T-cell (primary cell): ENCODE results near the gene GNG14. TPM values are rescaled to one million over a fixed set of nuclear protein-coding genes. Genes with fewer than 3 reads are reported as not detected.
"Not testable (repeated sequence)": the region's sequence is repeated elsewhere in the genome, so short reads cannot be mapped to it uniquely, and the experiment has no call there.

Experiments
- ATAC-seq, 4 experiments: fragments of 200-7000 bp in 3 of 4; fragments of 150-1000 bp in 1 of 4; cut with Tn5 transposase; replicated peaks in 1 of 4; 1 replicate in 3 of 4; 2 replicates in 1 of 4; pipeline ENCODE4 v1.10.0; 2021; ENCODE audit warnings: moderate library complexity in 3 of 4, mild to moderate bottlenecking in 2 of 4, moderate number of reproducible peaks in 1 of 4
- CTCF ChIA-PET, 2 donors: fragments of 300-600 bp; sonication (Branson Sonifier 250); formaldehyde crosslinking; loops; one replicate each; lab custom pipeline; 2022; ENCODE audit warnings: antibody characterized with exemption in 2 of 2; lab: Charles Lee
- POLR2A ChIA-PET, 2 donors: fragments of 300-600 bp; sonication (Branson Sonifier 250); formaldehyde crosslinking; loops; one replicate each; lab custom pipeline; 2022; ENCODE audit warnings: antibody characterized with exemption in 2 of 2; lab: Charles Lee
- DNase-seq, 35 experiments: peaks; one replicate each; pipeline versions ENCODE4 v3.0.0 to v3.0.0-alpha.2; 2013 to 2023
- H3K27ac ChIP-seq: one replicate; pipeline ENCODE4 v1.5.1; 2013; ENCODE audit warnings: low read length
- H3K27me3 ChIP-seq, 2 experiments: replicated peaks in 1 of 2; 1 replicate in 1 of 2; 2 replicates in 1 of 2; pipeline versions ENCODE4 v1.6.1 to v1.7.0; 2013; ENCODE audit warnings: low read length in 1 of 2, mixed read lengths in 1 of 2; ENCODE audit not compliant: control insufficient read depth in 2 of 2, insufficient read depth in 2 of 2; ENCODE audit errors: extremely low read depth in 1 of 2
- H3K36me3 ChIP-seq, 2 donors: 1 replicate in 1 of 2; 2 replicates in 1 of 2; pipeline versions ENCODE4 v1.6.1 to v1.7.0; 2013; ENCODE audit warnings: low read length in 1 of 2; ENCODE audit not compliant: control insufficient read depth in 2 of 2, insufficient read depth in 1 of 2; ENCODE audit errors: extremely low read depth in 1 of 2
- H3K4me1 ChIP-seq, 2 experiments: 1 replicate in 1 of 2; 2 replicates in 1 of 2; pipeline versions ENCODE4 v1.6.1 to v1.7.0; 2013; ENCODE audit warnings: low read length in 2 of 2, mixed read lengths in 1 of 2; ENCODE audit not compliant: insufficient read depth in 2 of 2, control insufficient read depth in 1 of 2; ENCODE audit errors: extremely low read depth in 1 of 2
- H3K4me3 ChIP-seq, 2 donors: 1 replicate in 1 of 2; 2 replicates in 1 of 2; pipeline versions ENCODE4 v1.5.1 to v1.7.0; 2013; ENCODE audit warnings: mild to moderate bottlenecking in 2 of 2, low read length in 1 of 2, moderate library complexity in 1 of 2; ENCODE audit not compliant: control insufficient read depth in 1 of 2; ENCODE audit errors: extremely low read depth in 1 of 2
- H3K9me3 ChIP-seq: 2 replicates; pipeline ENCODE4 v1.7.0; 2013
- H3K27ac Mint-ChIP-seq, 2 donors: one replicate each; pipeline ENCODE4 v1.8.0; 2020 to 2021; ENCODE audit warnings: mild to moderate bottlenecking in 2 of 2, mixed read lengths in 2 of 2
- H3K27me3 Mint-ChIP-seq, 2 donors: one replicate each; pipeline ENCODE4 v1.8.0; 2021 to 2022; ENCODE audit warnings: mixed read lengths in 2 of 2
- H3K36me3 Mint-ChIP-seq: one replicate; pipeline ENCODE4 v1.8.0; 2021; ENCODE audit warnings: mixed read lengths
- H3K4me1 Mint-ChIP-seq, 3 donors: one replicate each; pipeline ENCODE4 v1.8.0; 2020 to 2022; ENCODE audit warnings: mixed read lengths in 3 of 3, mild to moderate bottlenecking in 1 of 3
- H3K4me3 Mint-ChIP-seq, 3 donors: one replicate each; pipeline ENCODE4 v1.8.0; 2020 to 2022; ENCODE audit warnings: mild to moderate bottlenecking in 3 of 3, mixed read lengths in 3 of 3, moderate library complexity in 3 of 3
- H3K9me3 Mint-ChIP-seq, 3 donors: one replicate each; pipeline ENCODE4 v1.8.0; 2020 to 2022; ENCODE audit warnings: mixed read lengths in 3 of 3
- WGBS: methylation state at CpG from one replicate; pipeline ENCODE4 v1.1.5; 2013; ENCODE audit warnings: missing lambda C conversion rate; ENCODE audit not compliant: insufficient coverage; 5-methylcytosine and 5-hydroxymethylcytosine counted together
- total RNA-seq, 35 experiments: library from RNA in 6 of 35; stranded (reverse) in 6 of 35; fragments of 120-200 nt in 1 of 35; gene quantifications; one replicate each; pipeline versions ENCODE4 v1.2.1 to v1.2.4 and lab custom pipeline; 2013 to 2026

GNG14 gene
- total RNA-seq, 5 donors from 2014 or later (not counting 1 experiment from before 2014, with no cell fraction given), result not detected

DNA sequence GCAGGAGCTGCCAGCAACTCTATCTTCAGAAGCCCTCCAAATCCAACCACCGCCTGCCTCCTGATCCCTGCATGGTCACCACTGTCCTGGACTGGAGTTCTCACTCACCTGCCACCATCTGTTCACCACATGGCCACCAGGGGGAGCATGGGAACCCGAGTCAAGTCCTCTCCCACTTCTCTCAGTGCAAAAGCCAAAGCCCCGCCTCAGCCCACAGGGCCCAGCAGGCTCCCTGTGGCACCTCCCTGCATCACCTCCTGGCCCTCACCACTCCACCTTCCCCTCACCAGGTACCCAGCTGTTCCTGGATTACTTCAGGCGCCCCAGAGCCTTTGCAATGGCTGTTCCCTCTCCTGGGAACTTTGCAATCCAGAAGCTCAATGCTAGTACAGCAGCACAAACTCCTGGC, 11.4 kb upstream of the GNG14 start:
- ChIA-PET POLR2A (no interaction called here), CTCF (interaction anchor here (0.6 to 1.1 kb wide), 3 partner anchors 57 to 121 kb away, joined by 3 to 5 read pairs (median 3); no protein-coding TSS in a partner anchor)
- no peak overlapping the region for H3K27ac ChIP-seq
- H3K36me3 ChIP-seq, result peaks cover 29 to 70% of the 10 kb centered on the region in 2 donors
- peak in 34 of 35 experiments; percentile 54 to 88 (median 75) for DNase-seq
- peak overlapping the region in 1 of 2 donors; percentile 79 for H3K27ac Mint-ChIP-seq
- ATAC-seq, result peak; percentile 17 to 59 (median 52)
- peaks cover 33% of the 10 kb centered on the region for H3K36me3 Mint-ChIP-seq
- H3K9me3 Mint-ChIP-seq, result no peaks in the 10 kb centered on the region
- no peak overlapping the region for H3K4me3 ChIP-seq
- peaks cover 0 to 34% of the 10 kb centered on the region in 2 experiments for H3K4me1 ChIP-seq
- peaks cover 35 to 40% (median 36%) of the 10 kb centered on the region in 3 donors for H3K4me1 Mint-ChIP-seq
- WGBS, result 25% methylated on average over 4 of the region's 4 CpGs
- no peaks in the 10 kb centered on the region for H3K27me3 ChIP-seq
- H3K4me3 Mint-ChIP-seq, result no peak overlapping the region
- no peaks in the 10 kb centered on the region for H3K9me3 ChIP-seq
- no peaks in the 10 kb centered on the region for H3K27me3 Mint-ChIP-seq

DNA sequence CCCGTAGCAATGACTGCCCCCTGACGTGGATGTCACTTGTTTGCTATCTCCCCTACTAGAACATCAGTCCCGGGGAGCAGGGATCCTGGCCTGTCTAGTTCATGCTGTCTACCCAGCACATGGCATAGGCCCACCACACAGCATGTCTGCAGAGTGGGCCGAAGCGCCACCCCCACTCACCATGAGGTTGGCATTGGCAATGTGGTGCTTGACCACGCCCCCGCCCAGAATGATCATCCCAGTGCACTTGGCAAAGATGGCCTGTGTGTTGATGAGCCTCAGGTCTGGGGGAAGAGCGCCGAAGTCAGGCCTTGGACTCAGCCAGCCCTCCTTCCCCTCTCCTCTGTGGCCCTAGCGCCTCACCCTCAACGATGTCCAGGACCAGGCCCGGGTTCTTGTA, 10.9 kb upstream of the GNG14 start:
- H3K9me3 Mint-ChIP-seq, result no peaks in the 10 kb centered on the region
- Histone ChIP-seq H3K4me3 (no peak overlapping the region), H3K27ac (no peak overlapping the region), H3K9me3 (no peaks in the 10 kb centered on the region), H3K27me3 (no peaks in the 10 kb centered on the region), H3K4me1 (peaks cover 0 to 33% of the 10 kb centered on the region in 2 experiments), H3K36me3 (peaks cover 29 to 70% of the 10 kb centered on the region in 2 donors)
- no peaks in the 10 kb centered on the region for H3K27me3 Mint-ChIP-seq
- ChIA-PET CTCF (interaction anchor here (0.5 to 1.1 kb wide), 4 partner anchors 28 to 120 kb away, joined by 3 to 5 read pairs (median 3); no protein-coding TSS in a partner anchor), POLR2A (no interaction called here)
- no peak overlapping the region for H3K27ac Mint-ChIP-seq
- no peak for DNase-seq
- no peak for ATAC-seq
- H3K4me3 Mint-ChIP-seq, result no peak overlapping the region
- peaks cover 32 to 40% (median 34%) of the 10 kb centered on the region in 3 donors for H3K4me1 Mint-ChIP-seq
- 89% methylated on average over 3 of the region's 12 CpGs for WGBS
- H3K36me3 Mint-ChIP-seq, result peaks cover 33% of the 10 kb centered on the region

DNA sequence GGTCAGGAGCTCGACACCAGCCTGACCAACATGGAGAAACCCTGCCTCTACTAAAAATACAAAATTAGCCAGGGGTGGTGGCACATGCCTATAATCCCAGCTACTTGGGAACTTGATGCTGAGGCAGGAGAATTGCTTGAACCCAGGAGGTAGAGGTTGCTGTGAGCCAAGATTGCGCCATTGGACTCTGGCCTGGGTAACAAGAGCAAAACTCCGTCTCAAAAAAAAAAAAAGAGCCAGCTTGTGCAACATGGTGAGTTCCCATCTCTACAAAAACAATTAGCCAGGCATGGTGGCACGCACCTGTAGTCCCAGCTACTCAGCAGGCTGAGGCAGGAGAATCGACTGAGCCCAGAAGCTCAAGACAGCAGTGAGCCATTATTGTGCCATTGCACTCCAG, 9.8 kb upstream of the GNG14 start:
- POLR2A ChIA-PET, result interaction anchor here (0.5 to 1.3 kb wide), 8 partner anchors 19 to 795 kb away, joined by 3 to 8 read pairs (median 4); partner anchors contain the start of gene FBXW9 (in 1 of the 2)
- not testable (repeated sequence) for H3K9me3 Mint-ChIP-seq, ATAC-seq, H3K27ac ChIP-seq, DNase-seq, H3K27me3 ChIP-seq, H3K4me3 Mint-ChIP-seq, H3K27ac Mint-ChIP-seq, H3K27me3 Mint-ChIP-seq, H3K4me3 ChIP-seq, H3K9me3 ChIP-seq
- CTCF ChIA-PET, result interaction anchor here (0.5 to 1.0 kb wide), 10 partner anchors 22 to 595 kb away, joined by 3 to 8 read pairs (median 4); partner anchors contain the start of gene ZNF563 (in 1 of the 2)
- peaks cover 28 to 64% of the 10 kb centered on the region in 2 donors for H3K36me3 ChIP-seq
- WGBS, result 96% methylated on average over 3 of the region's 5 CpGs
- peaks cover 0 to 40% of the 10 kb centered on the region in 2 experiments for H3K4me1 ChIP-seq
- H3K4me1 Mint-ChIP-seq, result peaks cover 30 to 35% (median 32%) of the 10 kb centered on the region in 3 donors
- H3K36me3 Mint-ChIP-seq, result peaks cover 33% of the 10 kb centered on the region

DNA sequence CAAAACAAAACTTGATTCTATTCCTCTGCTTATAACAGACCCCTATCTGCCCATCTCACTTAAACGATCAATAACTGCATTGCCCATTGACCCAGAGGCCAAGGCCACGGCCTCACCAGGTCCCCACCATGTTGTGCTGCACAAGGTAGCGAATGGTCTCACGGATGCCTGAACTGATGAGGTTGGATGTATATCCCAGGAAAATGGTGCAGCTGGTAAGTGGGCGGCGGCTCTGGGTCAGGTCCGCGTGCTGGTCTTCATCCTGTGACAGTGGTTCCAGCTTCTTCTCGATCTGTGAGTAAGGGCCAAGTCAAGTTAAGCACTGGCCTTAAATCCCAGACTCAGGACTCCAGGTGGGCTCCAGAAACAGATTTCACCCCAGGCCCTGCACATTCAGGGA, 7.8 kb upstream of the GNG14 start:
- Mint-ChIP-seq H3K4me1 (peaks cover 30% of the 10 kb centered on the region in 3 donors), H3K9me3 (no peaks in the 10 kb centered on the region), H3K27ac (peak overlapping the region; percentile 15 to 52), H3K27me3 (no peaks in the 10 kb centered on the region), H3K4me3 (peak overlapping the region; percentile 55 to 98 (median 88)), H3K36me3 (peaks cover 27% of the 10 kb centered on the region)
- no peak for DNase-seq
- no peak overlapping the region for H3K27ac ChIP-seq
- H3K4me1 ChIP-seq, result peaks cover 0 to 40% of the 10 kb centered on the region in 2 experiments
- ATAC-seq, result no peak
- 98% methylated on average over 6 of the region's 9 CpGs for WGBS
- no peaks in the 10 kb centered on the region for H3K27me3 ChIP-seq
- ChIA-PET CTCF (interaction anchor here (0.6 to 0.7 kb wide), 4 partner anchors 14 to 171 kb away, joined by 3 to 5 read pairs (median 4); no protein-coding TSS in a partner anchor), POLR2A (no interaction called here)
- peaks cover 26 to 51% of the 10 kb centered on the region in 2 donors for H3K36me3 ChIP-seq
- H3K9me3 ChIP-seq, result no peaks in the 10 kb centered on the region
- no peak overlapping the region for H3K4me3 ChIP-seq

DNA sequence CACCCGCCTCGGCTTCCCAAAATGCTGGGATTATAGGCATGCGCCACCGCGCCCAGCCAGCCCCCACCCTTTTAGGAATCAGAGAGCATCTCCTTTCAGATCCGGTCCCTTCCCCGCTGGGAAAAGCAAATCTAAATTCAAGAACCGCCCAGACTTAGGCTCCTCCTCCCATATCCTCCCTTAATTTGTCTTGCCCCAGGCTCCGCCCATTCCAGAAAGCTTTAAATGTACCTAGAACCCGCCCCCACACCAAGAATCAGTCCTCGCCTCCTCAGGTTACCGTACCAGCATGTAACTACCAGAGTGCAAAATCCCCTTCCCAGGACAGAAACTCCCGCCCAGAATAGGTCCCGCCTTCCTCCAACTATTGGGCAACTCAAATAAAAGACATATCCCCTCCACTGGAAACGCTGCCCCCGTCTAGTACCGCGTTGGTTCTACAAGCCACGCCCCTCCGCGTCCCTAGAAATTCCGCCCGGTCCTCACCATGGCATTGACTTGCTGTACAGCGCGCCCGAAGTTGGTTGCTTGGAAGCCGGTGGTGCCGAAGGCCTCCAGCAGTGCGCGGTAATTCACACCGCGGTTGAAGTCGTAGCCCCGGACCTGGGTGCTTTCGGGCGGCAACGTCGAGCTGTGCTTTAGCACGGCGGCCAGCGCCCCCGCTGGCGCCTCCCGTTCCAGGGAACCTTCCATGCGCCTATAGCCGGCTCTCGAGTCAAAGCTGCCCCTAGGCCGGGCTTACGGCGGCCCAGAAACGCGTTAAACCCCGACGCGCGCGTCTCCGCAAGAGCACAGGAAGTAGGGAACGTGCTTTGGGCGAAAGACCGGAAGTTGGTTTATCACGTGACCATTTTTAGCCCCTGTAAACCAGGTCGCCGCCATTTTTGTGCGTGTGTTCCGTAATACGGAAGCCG, 6.5 kb upstream of the GNG14 start, which contains the start of gene DHPS:
DHPS (minus strand) TSS at position 807 of the 914 bp plus-strand sequence; CDS start at position 693, 114 bp downstream.
- peak within 1 kb of the TSS; percentile 88 to 98 (median 92) for H3K4me3 Mint-ChIP-seq
- no peaks in the 10 kb centered on the region for H3K27me3 ChIP-seq

DNA sequence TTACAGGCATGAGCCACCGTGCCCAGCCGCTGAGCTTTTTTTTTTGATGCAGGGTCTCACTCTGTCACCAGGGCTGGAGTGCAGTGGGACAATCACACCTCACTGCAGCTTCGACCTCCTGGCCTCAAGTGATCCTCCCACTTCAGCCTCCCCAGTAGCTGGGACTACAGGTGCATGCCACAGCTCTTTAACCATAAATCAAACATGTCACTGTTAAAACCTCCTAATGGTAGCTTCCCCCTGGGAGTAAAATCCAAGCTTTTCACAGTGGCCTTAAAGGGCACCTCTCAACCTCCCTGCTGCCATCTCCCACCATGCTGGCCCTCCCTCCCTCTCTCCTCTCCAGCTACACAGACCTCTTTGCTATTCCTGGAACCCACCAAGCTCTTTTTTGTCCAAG, 2.0 kb upstream of the GNG14 start:
- no peak for ATAC-seq
- Mint-ChIP-seq H3K27me3 (no peaks in the 10 kb centered on the region), H3K4me3 (no peak overlapping the region), H3K9me3 (no peaks in the 10 kb centered on the region), H3K4me1 (peaks cover 6 to 9% (median 6%) of the 10 kb centered on the region in 3 donors), H3K36me3 (peaks cover 4% of the 10 kb centered on the region), H3K27ac (no peak overlapping the region)
- Histone ChIP-seq H3K27me3 (no peaks in the 10 kb centered on the region), H3K4me1 (peaks cover 0 to 15% of the 10 kb centered on the region in 2 experiments), H3K4me3 (no peak overlapping the region), H3K9me3 (no peaks in the 10 kb centered on the region), H3K27ac (no peak overlapping the region), H3K36me3 (no peaks in the 10 kb centered on the region)
- 90% methylated on average over 2 of the region's 3 CpGs for WGBS
- ChIA-PET CTCF (no interaction called here), POLR2A (interaction anchor here in 1 of 2 donors (0.6 kb wide), 2 partner anchors 88 to 94 kb away, joined by 3 to 4 read pairs; no protein-coding TSS in a partner anchor)
- DNase-seq, result no peak

More for the DNA sequence above, 6.5 kb upstream of the GNG14 start, which contains the start of gene DHPS:
- Mint-ChIP-seq H3K36me3 (peaks cover 21% of the 10 kb centered on the region), H3K27ac (peak within 1 kb of the TSS; percentile 93 to 97), H3K27me3 (no peaks in the 10 kb centered on the region), H3K4me1 (peaks cover 27 to 29% (median 28%) of the 10 kb centered on the region in 3 donors), H3K9me3 (no peaks in the 10 kb centered on the region)
- H3K36me3 ChIP-seq, result peaks cover 21 to 38% of the 10 kb centered on the region in 2 donors
- ChIA-PET POLR2A (interaction anchor here (0.6 to 0.7 kb wide), 5 partner anchors 10 to 1185 kb away, joined by 3 to 9 read pairs (median 7); partner anchors contain the start of gene RNASEH2A (in 1 of the 2)), CTCF (interaction anchor here (0.5 to 1.7 kb wide), 6 partner anchors 10 to 262 kb away, joined by 3 to 8 read pairs (median 6); partner anchors contain the start of gene TRIR (in 1 of the 2))
- WGBS, result under 1% methylated on average over 68 of the region's 68 CpGs
- peaks cover 0 to 39% of the 10 kb centered on the region in 2 experiments for H3K4me1 ChIP-seq
- ATAC-seq (peak; percentile 81 to 85 (median 84)), DNase-seq (peak; percentile 64 to 99 (median 90))
- H3K27ac ChIP-seq, result peak within 1 kb of the TSS; percentile 92
- H3K4me3 ChIP-seq, result peak within 1 kb of the TSS; percentile 76 to 89
- H3K9me3 ChIP-seq, result no peaks in the 10 kb centered on the region
